ENCODE results near the gene KPNB1.

KPNB1 gene

GRCh38 chr17:47630614-47631013 lies 19.1 kb upstream of the KPNB1 start:
- peaks cover 0 to 14% (median 3%) of the 10 kb centered on the region in 3 donors for H3K36me3 ChIP-seq
- H3K27me3 ChIP-seq = no peaks in the 10 kb centered on the region
- no peak overlapping the region for H3K4me3 ChIP-seq
- TF ChIP-seq, protein P1, sequence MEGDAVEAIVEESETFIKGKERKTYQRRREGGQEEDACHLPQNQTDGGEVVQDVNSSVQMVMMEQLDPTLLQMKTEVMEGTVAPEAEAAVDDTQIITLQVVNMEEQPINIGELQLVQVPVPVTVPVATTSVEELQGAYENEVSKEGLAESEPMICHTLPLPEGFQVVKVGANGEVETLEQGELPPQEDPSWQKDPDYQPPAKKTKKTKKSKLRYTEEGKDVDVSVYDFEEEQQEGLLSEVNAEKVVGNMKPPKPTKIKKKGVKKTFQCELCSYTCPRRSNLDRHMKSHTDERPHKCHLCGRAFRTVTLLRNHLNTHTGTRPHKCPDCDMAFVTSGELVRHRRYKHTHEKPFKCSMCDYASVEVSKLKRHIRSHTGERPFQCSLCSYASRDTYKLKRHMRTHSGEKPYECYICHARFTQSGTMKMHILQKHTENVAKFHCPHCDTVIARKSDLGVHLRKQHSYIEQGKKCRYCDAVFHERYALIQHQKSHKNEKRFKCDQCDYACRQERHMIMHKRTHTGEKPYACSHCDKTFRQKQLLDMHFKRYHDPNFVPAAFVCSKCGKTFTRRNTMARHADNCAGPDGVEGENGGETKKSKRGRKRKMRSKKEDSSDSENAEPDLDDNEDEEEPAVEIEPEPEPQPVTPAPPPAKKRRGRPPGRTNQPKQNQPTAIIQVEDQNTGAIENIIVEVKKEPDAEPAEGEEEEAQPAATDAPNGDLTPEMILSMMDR (IDR thresholded peaks at IDR 0.05) = no peak
- DNase-seq = no peak
- no peak overlapping the region for H3K27ac ChIP-seq
- no peaks in the 10 kb centered on the region for H3K9me3 ChIP-seq
- intact Hi-C loops (cut with DNase I; ENCODE audit: low total_unique reads) = no loop called here
- H3K4me1 ChIP-seq = no peaks in the 10 kb centered on the region

DNA sequence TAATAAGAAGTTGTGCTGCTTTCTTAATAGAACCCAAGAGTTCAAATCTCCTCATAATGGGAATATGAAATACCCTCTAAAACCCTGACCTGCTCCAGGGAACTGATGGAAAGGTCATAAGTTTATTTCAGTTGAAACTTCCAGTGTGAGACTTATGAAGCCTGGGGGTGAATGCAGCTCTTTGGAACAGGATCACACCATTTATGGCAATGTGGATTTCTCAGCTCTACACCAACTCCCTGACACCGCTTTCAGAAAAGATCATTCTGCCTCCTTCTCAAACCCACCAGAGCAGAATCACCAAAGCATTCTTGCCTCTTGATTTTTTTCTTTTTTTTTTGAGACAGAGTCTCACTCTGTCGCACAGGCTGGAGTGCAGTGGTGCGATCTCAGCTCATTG lies 16.7 kb upstream of the KPNB1 start:
- Histone ChIP-seq H3K27ac (no peak overlapping the region), H3K27me3 (no peaks in the 10 kb centered on the region), H3K4me1 (no peaks in the 10 kb centered on the region), H3K36me3 (peaks cover 0 to 35% (median 3%) of the 10 kb centered on the region in 3 donors), H3K4me3 (no peak overlapping the region), H3K9me3 (no peaks in the 10 kb centered on the region)
- TF ChIP-seq, protein P1 (IDR thresholded peaks at IDR 0.05) = no peak
- intact Hi-C loops (cut with DNase I; ENCODE audit: low total_unique reads) = no loop called here
- DNase-seq = no peak

DNA sequence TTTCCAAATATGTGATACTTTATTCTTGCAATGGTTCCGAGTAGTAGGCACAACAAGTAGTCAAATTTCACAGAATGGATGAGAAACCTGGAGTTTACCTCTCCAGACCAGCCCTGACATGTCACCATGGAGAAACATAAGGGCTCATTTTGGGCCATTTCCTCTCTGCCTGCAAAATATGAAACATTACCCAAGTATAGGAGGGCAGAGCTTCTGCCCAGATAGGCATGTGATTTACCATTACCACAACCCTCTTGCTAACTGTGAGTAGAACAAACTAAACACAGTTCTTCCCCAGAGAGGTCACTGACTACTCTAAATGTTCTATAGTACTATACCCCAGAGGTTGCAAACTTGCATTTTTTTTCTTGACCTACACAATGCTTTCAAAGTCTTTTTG lies 15.7 kb upstream of the KPNB1 start:
- H3K4me1 ChIP-seq = no peaks in the 10 kb centered on the region
- H3K9me3 ChIP-seq = no peaks in the 10 kb centered on the region
- no peak overlapping the region for H3K27ac ChIP-seq
- no peak for DNase-seq
- no peaks in the 10 kb centered on the region for H3K27me3 ChIP-seq
- H3K36me3 ChIP-seq = peaks cover 0 to 42% (median 3%) of the 10 kb centered on the region in 3 donors
- H3K4me3 ChIP-seq = no peak overlapping the region
- TF ChIP-seq, protein P1 (IDR thresholded peaks at IDR 0.05) = no peak
- intact Hi-C loops (cut with DNase I; ENCODE audit: low total_unique reads) = no loop called here

DNA sequence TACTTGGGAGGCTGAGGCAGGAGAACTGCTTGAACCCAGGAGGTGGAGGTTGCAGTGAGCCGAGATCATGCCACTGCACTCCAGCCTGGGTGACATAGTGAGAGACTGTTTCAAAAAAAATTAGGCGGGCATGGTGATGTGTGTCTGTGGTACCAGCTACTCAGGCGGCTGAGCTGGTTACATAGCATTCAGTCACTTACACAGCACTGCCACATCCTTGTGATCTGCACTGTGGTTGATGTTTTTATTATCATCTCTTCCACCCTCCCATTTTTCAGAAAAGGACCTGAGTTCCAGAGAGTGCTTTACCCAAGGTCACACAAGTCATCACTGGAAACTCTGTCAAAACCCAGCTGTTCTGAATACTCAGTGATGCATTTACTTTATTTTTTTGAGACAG lies 14.8 kb upstream of the KPNB1 start:
- H3K27me3 ChIP-seq = no peaks in the 10 kb centered on the region
- no peaks in the 10 kb centered on the region for H3K9me3 ChIP-seq
- H3K4me1 ChIP-seq = no peaks in the 10 kb centered on the region
- H3K27ac ChIP-seq = no peak overlapping the region
- DNase-seq = no peak
- peaks cover 0 to 42% (median 3%) of the 10 kb centered on the region in 3 donors for H3K36me3 ChIP-seq
- intact Hi-C loops (cut with DNase I; ENCODE audit: low total_unique reads) = no loop called here
- TF ChIP-seq, protein P1 (IDR thresholded peaks at IDR 0.05) = no peak
- H3K4me3 ChIP-seq = no peak overlapping the region

DNA sequence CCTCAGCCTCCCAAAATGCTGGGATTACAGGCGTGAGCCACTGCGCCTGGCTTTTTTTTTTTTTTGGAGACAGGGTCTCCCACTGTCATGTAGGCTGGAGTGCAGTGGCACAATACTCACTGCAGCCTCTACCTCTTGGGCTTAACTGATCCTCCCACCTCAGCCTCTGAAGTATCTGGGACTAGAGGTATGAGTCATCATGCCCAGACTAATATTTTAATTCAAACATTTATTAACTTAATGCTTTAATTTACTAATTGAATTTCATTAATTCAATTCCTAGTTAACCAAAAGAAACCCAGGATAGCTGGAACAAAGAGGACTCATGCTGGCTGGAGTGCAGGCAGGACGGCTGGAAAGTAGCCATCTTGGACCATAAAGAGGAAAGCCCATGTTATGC lies 14.0 kb upstream of the KPNB1 start:
- TF ChIP-seq, protein P1 (IDR thresholded peaks at IDR 0.05) = no peak
- Histone ChIP-seq H3K4me3 (no peak overlapping the region), H3K9me3 (no peaks in the 10 kb centered on the region), H3K36me3 (peaks cover 0 to 42% (median 3%) of the 10 kb centered on the region in 3 donors), H3K4me1 (no peaks in the 10 kb centered on the region), H3K27ac (no peak overlapping the region), H3K27me3 (no peaks in the 10 kb centered on the region)
- DNase-seq = no peak
- intact Hi-C loops (cut with DNase I; ENCODE audit: low total_unique reads) = no loop called here
